Gastroesophageal sphincter (tissue), 4 donors: Measurements from ENCODE around the gene TPP1. TPM values are rescaled to one million over a fixed set of nuclear protein-coding genes. Genes with fewer than 3 reads are reported as not detected.

Source experiments
- ATAC-seq: fragments of 150-250 bp; one replicate; pipeline ENCODE4 v1.9.1; 2016; ENCODE audit warnings: mild to moderate bottlenecking, moderate library complexity
- H3K27ac ChIP-seq, 4 donors: fragments of 200-600 bp; sonication (generic) in 3 of 4; 1 replicate in 3 of 4; 2 replicates in 1 of 4; pipeline ENCODE4 v1.5.1; 2016 to 2019
- H3K27me3 ChIP-seq: fragments of 200-600 bp; sonication (generic); one replicate; pipeline ENCODE4 v1.5.1; 2019
- H3K36me3 ChIP-seq, 2 donors: fragments of 200-600 bp; sonication (generic); one replicate each; pipeline ENCODE4 v1.5.1; 2019; ENCODE audit warnings: control low read depth in 1 of 2
- H3K4me1 ChIP-seq, 3 donors: fragments of 200-600 bp; sonication (generic); 1 replicate in 2 of 3; 2 replicates in 1 of 3; pipeline ENCODE4 v1.5.1; 2016 to 2019; ENCODE audit warnings: control low read depth in 2 of 3
- H3K4me3 ChIP-seq, 2 donors: fragments of 200-600 bp; sonication (generic); one replicate each; pipeline ENCODE4 v1.5.1; 2019; ENCODE audit warnings: mild to moderate bottlenecking in 1 of 2, moderate library complexity in 1 of 2
- H3K9me3 ChIP-seq, 3 donors: fragments of 200-600 bp; sonication (generic); one replicate each; pipeline ENCODE4 v1.5.1; 2017 to 2019; ENCODE audit warnings: control low read depth in 2 of 3
- CTCF ChIP-seq, 4 experiments: fragments of 200-600 bp in 2 of 4; fragments of 450-650 bp in 2 of 4; sonication (generic) in 1 of 4; IDR thresholded peaks; one replicate each; pipeline ENCODE4 v1.5.1; 2017 to 2019; ENCODE audit warnings: antibody characterized with exemption in 4 of 4, mild to moderate bottlenecking in 2 of 4, moderate library complexity in 2 of 4
- EP300 ChIP-seq: sonication (generic); formaldehyde crosslinking; IDR thresholded peaks from one replicate; pipeline ENCODE4 v1.6.1; 2017; ENCODE audit warnings: antibody characterized with exemption, mild to moderate bottlenecking
- POLR2A ChIP-seq, 2 donors: fragments of 450-650 bp; IDR thresholded peaks; one replicate each; pipeline ENCODE4 v1.6.1; 2017; ENCODE audit warnings: antibody characterized with exemption in 2 of 2, mild to moderate bottlenecking in 2 of 2, moderate library complexity in 1 of 2
- POLR2AphosphoS5 ChIP-seq: sonication (generic); formaldehyde crosslinking; IDR thresholded peaks from one replicate; pipeline ENCODE4 v1.6.1; 2017; ENCODE audit warnings: antibody characterized with exemption
- WGBS, 2 donors: methylation state at CpG; one replicate each; pipeline ENCODE4 v1.1.5; 2018; ENCODE audit warnings: low coverage in 1 of 2; 5-methylcytosine and 5-hydroxymethylcytosine counted together
- total RNA-seq, 4 donors: library from RNA; depleted of rRNA; stranded (reverse); fragments of >200 nt; gene quantifications; one replicate each; pipeline ENCODE4 v1.1.0, GENCODE V29; 2016

Gene TPP1
- total RNA-seq, 4 donors from 2014 or later = 67.6 to 84.4 (median 76.9) TPM

- peaks cover 0 to 16% (median under 1%) of the 10 kb centered on the region in 3 donors for H3K4me1 ChIP-seq
- ATAC-seq = no peak
- no peak overlapping the region for H3K4me3 ChIP-seq
- TF ChIP-seq EP300 (no peak), POLR2A (IDR thresholded peaks at IDR 0.05) (no peak), CTCF (IDR thresholded peaks at IDR 0.05) (no peak), POLR2AphosphoS5 (no peak)
- 89% methylated on average over 7 of the region's 24 CpGs; no CpG with 5 or more reads in 1 of the 2 donors for WGBS, 2 donors
- H3K27me3 ChIP-seq = no peaks in the 10 kb centered on the region
- no peaks in the 10 kb centered on the region for H3K9me3 ChIP-seq
- peaks cover 0 to 95% of the 10 kb centered on the region in 2 donors for H3K36me3 ChIP-seq
- no peak overlapping the region for H3K27ac ChIP-seq
These were observed 10.3 kb upstream of the TPP1 start for GRCh38 chr11:6629573-6629891.

- TF ChIP-seq EP300 (no peak), POLR2A (IDR thresholded peaks at IDR 0.05) (no peak), CTCF (IDR thresholded peaks at IDR 0.05) (no peak), POLR2AphosphoS5 (no peak)
- Histone ChIP-seq H3K9me3 (no peaks in the 10 kb centered on the region), H3K27ac (no peak overlapping the region), H3K4me3 (no peak overlapping the region), H3K36me3 (peaks cover 0 to 100% of the 10 kb centered on the region in 2 donors), H3K27me3 (no peaks in the 10 kb centered on the region), H3K4me1 (peaks cover 0 to 6% (median 0%) of the 10 kb centered on the region in 3 donors)
- ATAC-seq = no peak
- WGBS, 2 donors = 86 to 100% methylated on average over 1 to 2 of the region's 4 CpGs
These were observed 9.3 kb upstream of the TPP1 start for GRCh38 chr11:6628526-6628925.

DNA sequence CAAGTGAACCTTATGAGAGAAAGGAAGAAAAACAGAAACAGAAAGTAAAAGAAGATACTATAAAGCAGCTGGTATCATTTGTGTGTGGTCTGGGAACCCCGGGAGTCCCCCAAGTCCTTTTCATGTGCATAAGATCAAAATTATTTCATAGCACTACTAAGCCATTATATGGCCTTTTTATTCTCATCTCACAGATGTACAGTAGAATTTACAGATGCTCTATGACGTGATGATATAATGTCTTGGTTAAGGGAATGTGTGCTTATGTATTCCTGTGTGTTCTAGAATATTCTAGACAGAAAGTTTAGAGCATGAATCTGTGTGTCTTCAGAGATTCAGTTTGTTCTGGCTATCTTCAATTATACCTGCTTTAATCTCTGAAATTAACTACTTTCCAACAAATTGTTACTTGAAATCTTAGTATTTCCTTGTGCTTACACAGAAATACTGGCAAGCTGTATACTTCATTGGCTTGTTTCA, 8.6 kb upstream of the TPP1 start:
- no peak for ATAC-seq
- H3K4me1 ChIP-seq = no peaks in the 10 kb centered on the region
- H3K36me3 ChIP-seq = peaks cover 0 to 100% of the 10 kb centered on the region in 2 donors
- no peaks in the 10 kb centered on the region for H3K9me3 ChIP-seq
- TF ChIP-seq EP300 = no peak
- TF ChIP-seq CTCF (IDR thresholded peaks at IDR 0.05) = no peak
- TF ChIP-seq POLR2A (IDR thresholded peaks at IDR 0.05) = no peak
- TF ChIP-seq POLR2AphosphoS5 = no peak
- no peaks in the 10 kb centered on the region for H3K27me3 ChIP-seq
- WGBS, 2 donors = 61 to 64% methylated on average over 2 of the region's 2 CpGs
- no peak overlapping the region for H3K27ac ChIP-seq
- H3K4me3 ChIP-seq = no peak overlapping the region

DNA sequence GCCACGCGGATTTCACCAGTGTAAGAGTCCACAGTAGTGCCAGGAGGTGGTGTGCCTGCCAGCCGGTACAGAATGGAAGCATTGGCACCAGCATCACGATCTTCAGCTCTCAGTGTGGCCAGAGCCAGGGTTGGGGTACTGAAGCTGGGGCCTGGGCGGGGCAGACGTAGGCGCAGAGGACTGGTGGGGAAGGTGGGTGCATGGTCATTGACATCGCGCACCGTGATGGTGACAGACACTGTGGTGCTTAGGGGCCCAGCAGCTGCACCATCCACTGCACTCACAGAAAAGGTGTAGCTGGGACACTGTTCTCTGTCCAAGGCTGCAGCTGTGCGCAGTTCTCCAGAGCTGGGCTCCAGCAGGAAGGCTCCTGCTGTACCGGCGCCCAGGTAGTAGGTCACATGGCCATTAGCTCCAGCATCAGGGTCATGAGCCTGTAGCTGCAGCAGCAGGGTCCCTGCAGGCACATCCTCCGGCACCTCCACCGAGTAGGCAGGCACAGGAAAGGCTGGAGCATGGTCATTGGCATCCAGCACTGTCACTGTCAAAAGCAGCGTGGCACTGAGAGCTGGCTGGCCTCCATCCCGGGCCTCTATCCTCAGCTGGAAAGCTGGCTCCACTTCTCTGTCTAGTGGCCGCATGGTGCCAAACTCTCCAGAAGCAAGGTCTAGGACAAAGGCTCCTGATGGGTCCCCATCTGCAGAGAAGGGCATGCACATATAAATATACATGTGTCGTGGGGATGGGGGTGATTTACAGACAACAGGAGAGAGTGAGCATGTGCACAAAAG, 7.9 kb upstream of the TPP1 start:
- no peaks in the 10 kb centered on the region for H3K27me3 ChIP-seq
- no peak overlapping the region for H3K4me3 ChIP-seq
- TF ChIP-seq CTCF (IDR thresholded peaks at IDR 0.05) (no peak), POLR2AphosphoS5 (no peak), POLR2A (IDR thresholded peaks at IDR 0.05) (no peak), EP300 (no peak)
- 60 to 68% methylated on average over 1 to 6 of the region's 19 CpGs for WGBS, 2 donors
- H3K36me3 ChIP-seq = peaks cover 0 to 99% of the 10 kb centered on the region in 2 donors
- ATAC-seq = no peak
- H3K9me3 ChIP-seq = no peaks in the 10 kb centered on the region
- no peak overlapping the region for H3K27ac ChIP-seq
- H3K4me1 ChIP-seq = no peaks in the 10 kb centered on the region
